HG02970 (cell line): Measurements from ENCODE around the gene SH3YL1.

Experiments used
- ATAC-seq: cut with Tn5 transposase; IDR thresholded peaks from one replicate; pipeline ENCODE4 v1.9.1; 2021; ENCODE audit warnings: mild to moderate bottlenecking, moderate library complexity, moderate number of reproducible peaks; ENCODE audit not compliant: unreplicated experiment, low FRiP score

SH3YL1 gene

DNA sequence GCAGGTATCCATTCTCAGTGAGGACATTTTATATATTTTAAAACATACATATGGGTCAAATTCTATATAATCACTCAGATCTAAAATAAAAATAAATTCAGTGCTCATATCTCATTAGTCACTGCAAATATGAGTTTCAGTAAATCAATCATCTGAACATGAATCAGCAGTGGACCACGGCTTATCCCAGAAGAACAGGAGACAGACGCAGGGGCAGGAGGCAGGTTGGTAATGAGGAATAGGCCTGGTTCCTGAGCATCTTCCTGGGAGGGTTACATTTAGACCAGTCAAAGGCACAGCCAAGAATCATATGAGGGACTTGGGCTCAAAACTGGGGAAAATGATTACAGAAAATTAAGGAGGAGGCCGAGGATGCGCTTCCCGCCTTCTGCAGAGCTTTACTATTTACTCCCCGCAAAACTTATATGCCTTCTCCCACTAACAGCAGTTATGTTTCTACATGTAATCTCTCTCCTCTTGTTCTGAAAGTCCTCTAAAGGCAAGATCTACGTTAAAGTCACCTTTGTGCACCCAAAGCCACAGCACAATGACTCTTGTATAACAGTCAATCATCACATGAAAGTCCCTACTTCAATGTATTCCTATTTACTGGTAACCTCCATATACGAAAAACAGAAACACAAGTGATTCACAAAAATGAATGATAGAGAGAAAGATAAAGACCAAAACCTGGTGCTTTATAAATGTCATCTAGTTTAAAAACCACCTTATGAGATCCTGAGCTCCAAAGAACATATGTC lies 35.1 kb downstream of the SH3YL1 start:
- no peak for ATAC-seq

DNA sequence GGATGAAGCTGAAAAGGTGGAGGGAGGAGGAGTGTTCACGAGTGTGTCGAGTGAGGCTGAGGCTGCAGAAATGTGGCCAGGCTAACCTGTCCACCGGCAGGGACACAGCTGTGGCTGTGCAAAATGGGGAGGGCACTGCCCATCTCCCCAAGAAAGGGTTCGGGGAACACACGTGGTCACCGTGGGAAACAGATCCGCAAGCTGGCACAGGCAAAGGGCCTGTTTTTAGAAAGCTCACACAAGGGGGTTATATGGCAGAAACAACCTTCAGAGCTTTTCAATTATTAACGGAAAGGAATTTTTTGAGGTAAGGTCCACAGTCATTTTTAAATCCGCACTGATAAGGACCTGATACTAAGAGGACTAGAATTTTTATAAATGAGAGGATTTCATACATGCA lies 35.7 kb downstream of the SH3YL1 start:
- no peak for ATAC-seq

DNA sequence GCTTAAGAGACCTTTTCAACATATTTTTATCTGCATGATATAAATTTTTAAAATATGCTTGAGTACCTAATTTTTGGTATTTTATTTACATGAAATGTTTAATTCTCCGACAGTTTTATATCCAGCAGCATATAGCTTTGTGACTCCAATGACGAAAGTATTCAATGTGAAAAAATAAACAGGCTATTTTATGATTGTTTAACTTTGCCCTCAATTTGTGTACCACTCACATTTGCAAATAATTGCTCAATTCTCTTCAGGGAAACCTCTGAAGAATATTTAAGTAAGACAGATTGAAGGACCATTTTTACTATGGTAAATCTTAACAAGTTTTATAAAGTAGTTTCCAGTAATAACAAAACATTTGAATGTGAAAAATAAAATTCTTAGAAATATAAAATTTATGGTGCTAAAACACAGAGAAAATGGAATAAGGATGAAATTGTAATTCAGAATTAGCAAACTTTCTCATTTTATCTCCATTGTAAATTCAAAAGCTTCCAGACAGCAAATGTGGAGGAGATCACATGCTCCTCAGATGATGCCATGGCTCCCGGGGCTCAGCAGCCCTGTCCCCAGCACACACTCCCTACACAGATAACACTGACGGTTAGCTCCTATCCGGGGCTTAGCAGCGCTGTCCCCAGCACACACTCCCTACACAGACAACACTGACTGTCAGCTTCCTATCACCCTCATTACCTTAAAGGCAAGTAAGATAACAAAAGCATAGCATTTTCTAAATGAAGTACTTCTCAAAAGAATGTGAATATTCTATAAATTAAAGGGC lies 39.7 kb downstream of the SH3YL1 start:
- no peak for ATAC-seq

DNA sequence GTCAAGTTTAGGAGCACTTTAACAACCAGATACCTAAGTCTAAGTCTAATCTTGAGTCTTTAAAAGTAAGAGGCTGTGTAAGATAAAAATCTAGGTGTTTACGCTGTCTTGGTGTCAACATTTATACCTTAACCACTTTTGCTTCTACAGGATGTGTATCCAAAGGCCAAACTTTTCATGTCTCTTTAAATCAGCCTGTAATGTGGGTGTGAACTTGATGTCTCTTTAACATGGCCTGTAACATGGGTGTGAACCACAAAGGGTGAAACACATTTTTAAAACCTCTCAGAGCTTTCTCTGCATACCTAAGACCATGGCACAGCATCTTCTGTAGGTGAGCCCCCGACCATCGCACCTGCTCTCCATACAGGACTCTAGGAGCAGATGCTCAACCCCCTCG lies 40.4 kb downstream of the SH3YL1 start:
- ATAC-seq: no peak

DNA sequence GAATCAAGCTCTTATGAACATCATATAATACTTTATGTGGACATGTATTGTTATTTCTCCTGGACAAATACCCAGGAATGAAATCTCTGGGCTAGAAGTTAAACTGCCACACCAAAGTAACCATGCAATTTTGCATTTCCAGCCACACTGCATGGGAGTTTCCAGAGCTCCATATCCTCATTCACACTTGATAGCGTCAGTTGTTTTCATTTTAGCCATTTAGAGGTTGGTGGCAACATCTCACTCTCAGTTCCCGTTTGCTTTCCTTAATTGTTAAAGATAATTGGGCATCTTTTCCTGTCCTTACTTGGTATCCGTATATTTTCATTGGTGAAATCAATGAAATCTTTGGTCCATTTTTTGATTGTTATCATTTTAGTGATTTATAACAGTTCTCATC lies 47.8 kb downstream of the SH3YL1 start:
- no peak for ATAC-seq

DNA sequence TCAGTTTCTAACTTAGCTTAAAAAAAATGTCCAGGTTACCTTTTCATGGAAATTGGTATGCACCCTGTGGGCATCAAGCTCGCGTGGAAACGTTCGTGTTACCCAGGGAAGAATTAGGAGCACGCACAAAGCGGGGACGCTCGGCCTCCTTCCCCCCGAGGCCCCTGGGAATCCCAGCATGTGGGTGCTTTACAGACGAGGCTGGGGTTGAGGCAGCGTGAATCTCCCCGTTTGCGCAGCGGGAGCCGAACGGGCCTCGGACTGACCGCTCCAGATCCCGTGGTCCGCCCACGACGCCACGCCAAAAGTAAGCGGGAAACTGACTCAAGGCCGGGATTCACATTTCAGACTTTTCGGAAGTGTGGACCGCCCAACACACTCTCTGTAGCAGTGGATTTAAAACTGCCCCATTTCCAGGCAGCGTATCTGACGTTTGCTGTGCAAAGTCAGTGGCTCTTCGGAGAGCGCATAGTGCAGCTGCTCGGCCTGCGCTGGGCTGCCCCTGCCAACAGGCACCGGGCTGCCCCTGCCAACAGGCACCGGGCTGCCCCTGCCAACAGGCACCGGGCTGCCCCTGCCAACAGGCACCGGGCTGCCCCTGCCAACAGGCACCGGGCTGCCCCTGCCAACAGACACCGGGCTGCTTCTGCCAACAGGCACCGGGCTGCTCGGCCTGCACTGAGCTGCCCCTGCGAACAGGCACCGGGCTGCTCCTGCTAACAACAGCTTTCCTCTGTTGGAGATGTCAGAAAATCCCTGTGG lies 49.7 kb downstream of the SH3YL1 start:
- ATAC-seq: no peak

DNA sequence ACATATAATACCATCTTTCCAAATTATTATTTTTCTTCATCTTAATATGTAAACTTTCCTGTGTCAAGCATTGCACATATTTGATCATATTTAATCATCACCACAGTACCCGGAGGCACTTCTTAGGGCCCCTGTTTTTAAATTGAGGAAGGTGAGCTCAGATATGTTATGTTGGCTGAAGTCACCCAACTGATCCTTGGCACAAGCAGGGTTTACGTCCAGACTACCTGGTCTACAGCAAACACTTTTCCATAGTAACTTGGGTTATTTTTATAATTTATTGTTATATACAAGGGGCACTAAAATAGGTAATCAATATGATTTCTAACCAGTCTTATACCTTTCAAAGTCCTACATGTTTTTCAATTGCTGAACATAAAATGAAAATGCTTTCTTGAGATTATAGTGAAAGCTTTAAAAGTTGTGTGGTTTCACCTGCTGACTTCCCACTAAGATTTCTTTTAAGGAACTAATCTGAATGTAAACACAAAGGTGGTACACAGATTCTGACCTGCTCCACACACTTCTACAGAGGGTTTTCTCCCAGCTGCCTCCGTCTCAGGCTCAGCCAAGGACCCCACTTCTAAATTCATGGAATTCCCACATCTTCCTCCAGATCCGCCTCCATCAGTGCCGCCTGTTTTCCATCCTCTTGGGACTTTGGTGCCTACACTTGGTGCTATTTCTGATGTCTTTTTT lies 52.2 kb downstream of the SH3YL1 start:
- no peak for ATAC-seq

DNA sequence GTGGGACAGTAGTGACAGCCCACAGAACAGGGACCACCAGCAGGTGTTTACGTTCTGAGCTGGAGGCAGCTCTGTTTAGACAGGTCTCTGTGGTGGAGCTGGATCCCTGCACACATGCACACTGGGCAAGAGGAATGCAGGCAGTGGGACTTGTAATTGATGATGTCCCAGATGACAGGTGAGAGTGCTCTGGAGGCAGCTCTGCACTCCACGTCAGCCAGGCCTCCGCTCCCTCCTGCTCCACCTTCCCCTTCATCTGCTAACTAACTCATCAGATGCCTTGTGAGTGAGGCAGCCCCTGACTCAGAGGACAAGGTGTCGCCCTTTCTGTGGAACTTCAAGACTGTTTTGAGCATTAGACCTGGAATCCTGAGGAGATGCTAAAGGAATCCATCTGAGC lies 53.2 kb downstream of the SH3YL1 start:
- no peak for ATAC-seq

DNA sequence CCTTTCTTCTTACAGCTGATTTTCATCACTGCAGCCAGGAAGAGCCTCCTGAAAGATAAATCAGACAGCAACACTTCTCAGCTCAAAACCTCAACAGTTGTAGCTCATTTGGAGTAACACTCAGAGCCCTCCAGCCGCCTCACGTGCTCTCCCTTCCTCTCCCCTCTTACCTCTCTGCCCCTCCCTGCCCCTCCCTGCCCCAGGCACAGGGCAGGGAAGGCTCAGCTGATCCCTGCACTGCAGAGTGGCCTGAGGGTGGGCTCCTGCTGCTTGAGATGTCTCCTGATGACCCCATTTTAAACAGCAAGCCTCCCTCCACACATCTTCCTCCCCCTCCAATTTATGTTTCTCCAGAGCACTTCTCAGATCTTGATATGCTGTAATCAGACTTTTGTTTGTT lies 54.4 kb downstream of the SH3YL1 start:
- ATAC-seq: no peak

DNA sequence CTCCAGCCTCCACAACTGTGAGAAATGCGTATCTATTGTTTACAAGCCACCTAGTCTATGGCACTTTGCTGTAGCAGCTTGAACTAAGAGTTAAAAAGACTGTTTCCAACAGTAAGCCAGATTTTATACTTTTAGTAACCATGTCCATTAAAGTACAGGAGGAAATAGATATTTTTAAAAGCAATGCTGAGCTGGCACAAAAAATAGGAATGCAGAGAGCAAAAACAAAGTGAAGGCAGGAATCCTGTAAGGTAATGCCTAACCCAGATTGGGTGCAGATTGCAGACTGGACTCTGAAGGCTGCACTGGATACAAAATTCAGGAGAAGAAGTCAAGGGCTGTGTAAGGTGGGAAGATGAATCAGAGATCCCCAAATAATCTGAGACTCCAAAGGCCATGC lies 55.5 kb downstream of the SH3YL1 start:
- ATAC-seq: no peak

DNA sequence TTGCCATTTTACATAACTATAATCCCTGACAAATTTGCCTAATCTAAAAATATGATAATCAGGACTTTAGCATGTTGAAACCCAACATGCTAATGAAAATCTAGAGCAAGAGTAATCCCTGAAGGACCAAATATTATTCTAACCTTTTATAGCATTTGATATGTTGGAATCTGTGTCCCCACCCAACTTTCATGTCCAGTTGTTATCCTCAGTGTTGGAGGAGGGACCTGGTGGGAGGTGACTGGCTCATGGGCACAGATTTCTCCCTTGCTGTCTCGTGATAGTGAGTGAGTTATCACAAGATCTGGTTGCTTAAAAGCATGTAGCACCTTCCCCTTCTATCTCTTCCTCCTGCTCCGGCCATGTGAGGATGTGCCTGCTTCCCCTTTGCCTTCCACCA lies 59.8 kb downstream of the SH3YL1 start:
- no peak for ATAC-seq

DNA sequence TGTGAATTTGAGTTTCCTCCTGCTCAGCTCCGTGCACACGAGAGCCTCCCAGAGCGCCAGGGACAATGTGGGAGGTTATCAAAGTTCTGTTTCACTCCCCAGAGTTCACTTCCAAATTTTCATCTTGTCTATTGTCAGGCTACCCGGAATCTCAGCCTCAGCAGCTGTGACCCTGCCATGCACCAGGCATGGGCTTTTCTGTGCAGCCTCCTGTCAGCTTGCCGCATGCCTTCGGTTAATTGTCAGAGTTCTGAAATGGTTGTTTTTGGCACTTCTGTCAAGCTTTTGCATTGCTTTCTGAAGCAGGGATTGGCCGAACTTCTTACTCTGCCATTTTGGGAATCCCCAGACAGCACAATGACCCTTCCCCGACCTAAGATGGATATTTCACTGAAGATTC lies 60.4 kb downstream of the SH3YL1 start:
- ATAC-seq: no peak

DNA sequence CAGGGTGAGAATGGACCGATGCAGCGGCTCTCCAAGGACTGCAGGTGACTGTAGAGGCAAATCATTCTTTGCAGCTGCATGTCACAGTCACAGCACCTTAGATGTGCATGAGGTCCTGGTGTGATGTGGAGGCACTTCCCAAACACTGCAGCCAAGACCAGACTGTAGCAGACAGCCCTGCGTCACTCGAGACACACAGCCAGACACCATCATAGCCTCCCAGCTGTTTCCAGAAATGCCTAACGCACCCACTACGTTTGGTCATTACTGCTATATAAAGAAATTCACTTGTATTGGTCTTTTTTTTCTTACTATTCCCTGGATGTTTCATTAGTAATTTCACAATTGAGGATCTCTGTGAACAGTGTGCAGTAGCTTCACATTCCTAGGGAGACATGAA lies 60.9 kb downstream of the SH3YL1 start:
- ATAC-seq: no peak

DNA sequence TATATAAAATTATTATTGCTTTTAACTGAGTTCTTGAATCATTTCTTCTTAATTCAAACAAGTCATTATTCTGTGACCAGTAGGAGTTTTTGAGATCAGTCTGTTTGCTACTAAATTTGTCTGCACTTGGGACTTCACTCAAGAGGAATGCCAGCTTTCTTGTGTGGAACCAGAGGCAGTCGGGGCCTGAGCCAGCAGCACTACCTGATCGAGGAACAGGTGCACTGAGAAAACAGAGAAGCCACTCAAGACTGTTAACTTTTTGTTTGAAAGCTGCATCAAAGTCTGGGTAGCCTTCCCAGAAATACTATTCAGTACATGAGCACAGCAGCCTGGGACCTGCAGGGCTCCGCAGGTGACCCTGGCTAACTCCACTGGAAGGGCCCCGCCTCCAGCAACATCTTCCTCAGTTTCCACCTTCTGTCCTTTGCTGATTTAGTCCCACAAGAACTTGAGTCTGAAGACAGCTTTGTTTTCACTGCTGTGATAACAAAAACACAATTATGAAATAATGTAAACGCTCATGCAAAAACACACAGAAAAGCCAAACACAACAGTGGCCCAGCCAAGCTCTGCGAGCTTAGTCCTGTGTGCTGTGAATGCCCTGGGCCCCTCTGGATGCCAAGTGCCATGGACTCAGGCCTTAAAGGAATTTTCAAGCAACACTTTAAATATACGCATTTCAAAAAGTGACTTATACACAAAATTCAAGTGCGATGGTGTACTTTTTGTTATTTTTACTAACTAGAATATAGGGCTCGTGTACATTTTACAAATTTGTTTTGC lies 62.0 kb downstream of the SH3YL1 start:
- no peak for ATAC-seq

DNA sequence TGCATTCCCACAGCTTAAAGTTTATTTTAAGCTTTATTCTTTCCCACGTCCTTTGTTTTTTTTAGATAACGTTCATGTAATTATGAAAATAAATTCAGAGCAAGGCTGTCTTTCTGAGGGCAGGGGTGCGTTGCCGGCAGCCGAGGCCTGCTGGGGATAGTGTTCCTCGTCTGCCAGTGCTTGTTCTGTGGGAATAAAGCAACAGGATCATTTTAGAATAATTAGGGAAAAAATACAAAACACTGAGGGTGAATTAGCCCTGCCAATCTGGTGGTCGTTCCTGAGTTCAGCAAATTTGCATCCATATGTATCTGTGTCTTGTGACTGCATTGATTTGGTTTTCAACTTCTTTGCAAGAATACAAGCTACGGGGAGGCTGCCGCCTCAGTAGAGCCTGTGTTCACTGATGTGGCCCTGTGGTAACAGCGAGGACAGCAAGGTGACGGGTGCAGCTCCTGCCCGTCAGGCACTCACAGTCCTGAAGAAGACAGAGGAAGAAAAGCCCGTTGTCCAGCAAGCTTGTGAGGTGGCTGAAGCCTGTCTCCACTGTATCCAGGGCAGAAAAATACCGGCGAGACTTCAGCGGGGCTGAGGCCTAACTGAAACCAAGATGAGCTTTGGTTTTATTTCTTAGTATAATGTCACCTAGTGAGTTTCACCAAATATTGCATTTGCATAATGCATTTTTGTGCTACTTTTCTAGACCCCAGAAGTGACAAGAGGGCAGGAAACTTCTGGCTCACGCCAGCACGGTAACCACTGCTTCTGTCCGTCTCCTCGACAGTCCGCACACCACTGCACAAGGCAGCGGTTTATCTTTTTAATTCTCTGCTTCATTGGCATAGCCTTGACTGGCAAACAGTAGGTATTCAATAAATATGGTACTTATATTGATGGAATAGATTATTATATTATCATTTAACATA lies 64.5 kb downstream of the SH3YL1 start:
- no peak for ATAC-seq

DNA sequence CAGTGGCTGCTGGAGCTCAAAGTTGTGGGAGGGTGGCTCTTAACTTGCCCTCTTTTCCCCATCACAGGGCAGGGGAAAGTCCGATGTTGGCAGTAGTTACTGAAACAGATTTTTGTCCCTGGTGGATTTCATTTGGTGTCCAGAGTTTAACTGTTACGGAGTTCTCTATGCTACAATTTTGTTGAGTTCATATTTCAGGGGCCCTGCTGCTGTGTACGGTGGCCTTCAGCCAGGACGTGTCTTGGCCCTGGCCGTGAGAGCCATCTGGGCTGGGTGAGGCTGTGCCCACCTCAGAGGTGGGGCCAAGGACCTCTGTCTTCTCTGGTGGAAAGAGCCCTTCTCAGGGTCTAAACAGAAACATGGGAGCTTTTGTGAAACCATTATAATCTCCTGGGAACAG lies 67.4 kb downstream of the SH3YL1 start:
- no peak for ATAC-seq

DNA sequence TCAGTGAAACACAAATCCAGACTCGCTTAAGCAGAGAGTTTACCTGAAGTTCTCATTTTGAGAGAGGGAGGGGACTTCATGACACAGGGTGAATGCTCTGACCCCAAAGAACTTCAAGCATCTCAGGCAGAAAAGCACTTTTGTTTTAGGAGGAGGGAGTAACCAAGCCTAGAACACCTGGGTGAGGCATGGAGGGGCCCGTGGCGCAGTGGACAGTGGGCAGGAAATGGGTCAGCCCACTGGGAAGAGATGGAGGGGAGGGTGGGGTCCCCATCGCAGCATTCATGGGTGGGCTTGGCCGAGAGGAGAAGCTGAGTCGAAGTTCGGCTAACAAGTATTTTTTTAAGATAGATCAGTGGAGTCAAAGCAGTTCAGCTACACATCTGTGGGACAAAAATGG lies 67.9 kb downstream of the SH3YL1 start:
- ATAC-seq: no peak

DNA sequence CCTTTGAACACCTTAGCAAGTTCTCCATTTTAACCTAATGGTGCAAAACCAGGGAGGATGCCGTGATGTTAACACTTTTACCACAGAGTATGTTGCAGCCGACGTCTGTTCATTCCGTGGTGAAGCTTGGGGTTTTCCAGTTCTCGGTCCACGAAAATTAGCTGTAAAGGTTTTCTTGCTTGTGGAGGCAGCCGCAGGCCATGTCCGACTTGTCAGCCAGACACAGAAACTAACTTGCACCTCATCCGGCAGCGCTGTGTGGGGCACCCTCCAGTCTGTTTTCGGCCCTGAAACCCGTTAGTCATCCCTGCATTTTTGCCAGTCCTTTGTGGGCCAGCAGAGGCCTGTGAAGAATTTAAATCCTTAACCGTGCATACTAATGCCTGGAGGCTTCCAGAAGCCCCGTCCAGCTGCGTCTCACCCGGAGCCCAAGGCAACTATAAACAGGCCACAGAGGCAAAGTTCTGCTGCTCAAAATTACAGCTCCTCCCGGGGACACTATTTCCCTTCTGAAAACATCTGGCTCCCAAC lies 70.6 kb downstream of the SH3YL1 start:
- no peak for ATAC-seq
